SK-N-SH treated with all-trans-retinoic acid at 6 μM for 48 hours (cell line): ENCODE data around the gene PRELID1.

Experiments used
- BACH2 ChIP-seq: fragments of 250-450 bp; sonication (Bioruptor Pico); IDR thresholded peaks from 2 replicates; pipeline ENCODE4 v1.9.0; 2021; ENCODE audit warnings: mild to moderate bottlenecking, borderline replicate concordance
- CREB5 ChIP-seq: fragments of 250-450 bp; sonication (Bioruptor Pico); IDR thresholded peaks from 2 replicates; pipeline ENCODE4 v1.5.1; 2020; ENCODE audit warnings: low read depth, mild to moderate bottlenecking, moderate library complexity
- OSR1 ChIP-seq: fragments of 250-450 bp; sonication (Bioruptor Pico); IDR thresholded peaks from 2 replicates; pipeline ENCODE4 v1.8.0; 2022; ENCODE audit warnings: moderate library complexity, mild to moderate bottlenecking, inconsistent platforms
- PATZ1 ChIP-seq: fragments of 250-450 bp; sonication (Bioruptor Pico); IDR thresholded peaks from 2 replicates; pipeline ENCODE4 v1.8.0; 2020; ENCODE audit warnings: mild to moderate bottlenecking, moderate library complexity, borderline replicate concordance
- POU6F1 ChIP-seq: fragments of 250-450 bp; sonication (Bioruptor Pico); IDR thresholded peaks from 2 replicates; pipeline ENCODE4 v1.8.0; 2021; ENCODE audit warnings: low read depth, mild to moderate bottlenecking, moderate library complexity, borderline replicate concordance
- PPARA ChIP-seq: fragments of 250-450 bp; sonication (Bioruptor Pico); IDR thresholded peaks from 2 replicates; pipeline ENCODE4 v1.5.0; 2020; ENCODE audit warnings: mild to moderate bottlenecking, borderline replicate concordance
- RARB ChIP-seq: fragments of 250-450 bp; sonication (Bioruptor Pico); IDR thresholded peaks from 2 replicates; pipeline ENCODE4 v1.8.0; 2021; ENCODE audit warnings: mild to moderate bottlenecking, moderate library complexity
- TCF4 ChIP-seq: fragments of 250-450 bp; sonication (Bioruptor Pico); IDR thresholded peaks from 2 replicates; pipeline ENCODE4 v1.8.0; 2021; ENCODE audit warnings: mild to moderate bottlenecking, moderate library complexity, borderline replicate concordance
- ZC3H10 ChIP-seq: fragments of 250-450 bp; sonication (Bioruptor Pico); IDR thresholded peaks from 2 replicates; pipeline ENCODE4 v1.5.1; 2021; ENCODE audit warnings: mild to moderate bottlenecking, moderate library complexity
- ZFP3 ChIP-seq: fragments of 250-450 bp; sonication (Bioruptor Pico); IDR thresholded peaks from 2 replicates; pipeline ENCODE4 v1.5.0; 2020; ENCODE audit warnings: mild to moderate bottlenecking, moderate library complexity
- ZFP30 ChIP-seq: fragments of 450-650 bp; formaldehyde crosslinking; IDR thresholded peaks from 2 replicates; pipeline ENCODE4 v1.5.0; 2022; ENCODE audit warnings: mild to moderate bottlenecking, moderate library complexity

- TF ChIP-seq RARB (no peak), OSR1 (no peak), PPARA (CRISPR knock-in tag) (no peak), ZFP3 (CRISPR knock-in tag) (no peak), ZFP30 (CRISPR knock-in tag) (no peak), PATZ1 (no peak), TCF4 (CRISPR knock-in tag) (no peak), ZC3H10 (CRISPR knock-in tag) (no peak), BACH2 (no peak), POU6F1 (CRISPR knock-in tag) (no peak), CREB5 (CRISPR knock-in tag) (no peak)
Measured at GRCh38 chr5:177329883-177330282, 26.3 kb downstream of the PRELID1 start.
